ENCODE data around the gene URB2. TPM values are rescaled to one million over a fixed set of nuclear protein-coding genes. Genes with fewer than 3 reads are reported as not detected.
A peak's percentile ranks its signal among the peaks of the same experiment; 100 is the strongest.
"Not testable (repeated sequence)": the region's sequence is repeated elsewhere in the genome, so short reads cannot be mapped to it uniquely, and the experiment has no call there.

Gene URB2
- total RNA-seq, 1 experiment from 2014 or later: 11.1 TPM

- DNase-seq (ENCODE audit: low read depth): no peak
Measured at GRCh38 chr1:229614701-229615100, 11.3 kb upstream of the URB2 start.

GRCh38 chr1:229617351-229618100 lies 8.5 kb upstream of the URB2 start:
- DNase-seq (ENCODE audit: low read depth): no peak

GRCh38 chr1:229619002-229619401 lies 7.0 kb upstream of the URB2 start:
- DNase-seq (ENCODE audit: low read depth): no peak

DNA sequence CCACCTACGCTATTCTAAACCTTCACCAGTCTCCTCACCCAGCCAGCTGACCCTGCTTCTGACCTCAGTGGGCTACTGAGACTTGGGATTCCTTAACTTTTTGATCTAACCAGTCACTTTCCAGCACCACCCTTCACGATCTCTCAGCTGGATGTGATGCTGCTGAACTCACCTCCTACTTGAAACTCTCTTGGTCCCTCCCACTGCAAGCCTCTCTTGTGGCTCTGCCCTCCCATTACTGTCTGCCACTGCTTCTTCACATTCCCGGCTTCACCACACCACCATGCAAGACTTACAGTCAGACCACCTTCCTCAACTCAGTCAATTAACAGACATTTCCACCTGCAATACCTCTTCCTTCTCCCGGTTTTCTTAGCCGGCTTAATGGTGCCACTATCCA lies 6.4 kb upstream of the URB2 start:
- DNase-seq (ENCODE audit: low read depth): no peak

DNA sequence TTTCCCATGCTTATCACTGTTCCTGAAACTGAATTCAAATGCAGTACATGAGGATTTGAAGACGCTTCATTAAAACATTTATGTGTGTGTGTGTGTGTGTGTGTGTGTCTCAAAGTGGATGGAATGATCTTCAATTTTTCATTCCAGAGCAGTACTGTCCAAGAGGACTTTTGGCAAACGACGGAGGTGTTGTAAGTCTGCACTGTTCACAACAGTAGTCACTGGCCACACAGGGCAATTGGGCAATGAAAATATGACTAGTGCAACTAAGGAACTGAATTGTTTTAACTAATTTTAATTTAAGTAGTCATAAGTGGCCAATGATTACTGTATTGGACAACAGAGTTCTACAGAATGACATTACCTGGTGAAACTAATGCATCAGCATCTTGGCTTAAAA lies 5.2 kb upstream of the URB2 start:
- no peak for DNase-seq (ENCODE audit: low read depth)

DNA sequence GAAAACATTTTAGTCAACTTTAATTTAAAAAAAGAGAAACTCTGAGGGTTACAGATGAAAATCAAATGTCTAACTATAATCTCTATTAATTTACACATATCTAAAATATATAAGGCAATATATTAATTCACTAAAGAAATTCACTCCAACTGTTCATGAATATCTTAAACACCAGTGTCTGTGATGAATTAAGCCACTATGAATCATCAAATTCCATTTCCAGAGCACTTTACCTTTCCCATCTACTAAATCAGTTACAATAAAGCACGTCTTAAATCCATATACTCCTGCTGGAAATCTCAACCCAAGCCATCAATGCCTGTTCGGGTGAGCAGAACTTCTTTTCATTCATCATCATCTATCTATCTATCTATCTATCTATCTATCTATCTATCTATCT lies 4.4 kb upstream of the URB2 start:
- DNase-seq (ENCODE audit: low read depth): no peak

- DNase-seq (ENCODE audit: low read depth): not testable (repeated sequence)
Measured at GRCh38 chr1:229622641-229623120, 3.4 kb upstream of the URB2 start.

- DNase-seq (ENCODE audit: low read depth): no peak
Measured at GRCh38 chr1:229623225-229623624, 2.8 kb upstream of the URB2 start.

- DNase-seq (ENCODE audit: low read depth): no peak
Measured at GRCh38 chr1:229623838-229624237, 2.2 kb upstream of the URB2 start.

DNA sequence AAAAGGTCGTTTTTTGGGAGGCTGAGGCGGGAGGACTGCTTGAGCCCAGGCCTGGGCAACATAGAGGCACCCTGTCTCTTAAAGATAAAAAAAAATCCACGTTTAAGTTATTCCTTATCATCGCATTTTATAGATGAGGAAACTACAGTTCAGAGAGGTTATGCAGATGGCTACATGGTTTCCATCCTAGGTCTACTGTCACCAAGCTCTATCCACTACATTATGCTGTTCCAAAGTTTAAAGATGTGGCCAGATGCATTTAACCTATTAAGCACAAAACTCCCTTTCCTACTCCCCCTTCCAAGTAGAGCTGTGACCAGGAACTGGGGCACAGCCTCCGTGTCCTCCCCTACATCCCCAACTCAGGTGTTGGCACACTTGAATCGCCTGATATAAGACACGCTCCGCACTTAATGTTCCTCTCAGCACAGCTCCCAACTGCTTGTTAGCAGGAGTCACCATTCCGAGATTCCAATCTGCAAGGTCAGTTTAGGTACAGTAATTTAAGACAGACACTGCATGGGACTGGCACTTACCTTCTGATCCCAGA lies 1.5 kb upstream of the URB2 start:
- no peak for DNase-seq (ENCODE audit: low read depth)

- peak; percentile 56 for DNase-seq (ENCODE audit: low read depth)
Measured at GRCh38 chr1:229625071-229625914, 754 bp upstream of the URB2 start.

GRCh38 chr1:229627003-229627402 lies 956 bp downstream of the URB2 start:
- no peak for DNase-seq (ENCODE audit: low read depth)

DNA sequence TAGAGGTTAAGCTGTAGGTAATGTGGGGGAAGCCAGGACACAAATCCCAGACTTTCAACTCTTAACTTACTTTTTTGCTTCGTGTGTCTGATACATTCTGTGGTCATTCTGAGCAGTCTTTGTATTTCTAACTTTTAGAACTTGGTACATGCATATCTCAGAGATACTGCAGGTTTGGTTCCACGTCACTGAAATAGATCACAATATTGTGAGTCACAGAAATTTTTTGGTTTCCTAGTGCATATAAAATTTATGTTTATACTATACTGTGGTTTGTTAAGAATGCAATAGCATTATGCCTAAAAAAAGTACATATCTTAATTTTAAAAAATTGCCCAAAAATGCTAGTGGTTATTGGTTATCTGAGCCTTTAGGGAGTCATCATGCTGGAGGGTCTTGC lies 3.2 kb downstream of the URB2 start:
- DNase-seq (ENCODE audit: low read depth): peak; percentile 42

DNA sequence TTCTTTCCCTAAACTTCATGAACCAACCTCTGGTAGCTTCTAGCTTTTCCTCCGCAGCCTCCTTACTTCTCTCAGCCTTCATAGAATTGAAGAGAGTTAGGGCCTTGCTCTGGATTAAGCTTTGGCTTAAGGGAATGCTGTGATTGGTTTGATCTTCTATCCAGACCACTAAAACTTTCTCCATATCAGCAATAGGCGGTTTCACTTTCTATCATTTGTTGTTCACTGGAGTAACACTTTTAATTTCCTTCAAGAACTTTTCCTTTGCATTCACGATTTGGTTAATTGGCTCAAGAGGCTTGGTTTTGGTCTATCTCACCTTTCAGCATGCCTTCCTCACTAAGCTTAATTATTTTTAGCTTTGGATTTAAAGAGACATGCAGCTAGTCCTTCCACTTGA lies 5.1 kb downstream of the URB2 start:
- DNase-seq (ENCODE audit: low read depth): no peak

- DNase-seq (ENCODE audit: low read depth): no peak
Measured at GRCh38 chr1:229631966-229632365, 5.9 kb downstream of the URB2 start.

DNA sequence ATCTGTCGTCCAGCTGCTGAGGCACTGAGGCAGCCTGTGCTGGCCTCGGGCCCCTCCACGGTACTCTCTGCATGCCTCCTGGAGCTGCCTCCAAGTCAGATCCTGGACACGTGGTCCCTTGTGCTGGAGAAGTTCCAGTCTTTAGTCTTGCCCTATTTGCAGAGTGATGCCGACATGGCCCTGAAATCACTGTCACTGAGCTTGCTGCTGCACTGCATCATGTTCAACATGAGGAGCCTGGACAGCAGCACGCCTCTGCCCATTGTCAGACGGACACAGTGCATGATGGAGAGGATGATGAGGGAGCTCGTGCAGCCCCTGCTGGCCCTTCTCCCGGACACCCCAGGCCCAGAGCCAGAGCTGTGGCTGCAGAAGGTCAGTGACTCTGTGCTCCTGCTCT lies 10.0 kb downstream of the URB2 start:
- no peak for DNase-seq (ENCODE audit: low read depth)

DNA sequence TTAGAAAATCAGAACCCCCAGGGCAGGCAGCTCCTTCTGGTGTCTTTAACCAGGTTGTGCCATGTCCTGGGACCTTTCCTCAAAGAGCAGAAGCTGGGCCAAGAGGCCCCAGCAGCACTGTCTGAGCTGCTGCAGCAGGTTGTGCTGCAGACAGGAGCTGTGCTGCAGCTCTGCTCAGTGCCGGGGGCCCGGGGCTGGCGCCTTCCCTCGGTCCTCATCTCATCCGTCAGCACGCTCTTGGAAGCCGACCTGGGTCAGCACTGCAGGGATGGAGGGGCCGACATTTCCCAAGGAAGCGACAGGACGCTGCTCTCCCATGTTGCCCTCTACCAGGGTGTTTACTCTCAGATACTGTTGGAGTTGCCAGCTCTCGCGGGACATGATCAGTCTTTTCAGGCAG lies 11.7 kb downstream of the URB2 start:
- no peak for DNase-seq (ENCODE audit: low read depth)

DNA sequence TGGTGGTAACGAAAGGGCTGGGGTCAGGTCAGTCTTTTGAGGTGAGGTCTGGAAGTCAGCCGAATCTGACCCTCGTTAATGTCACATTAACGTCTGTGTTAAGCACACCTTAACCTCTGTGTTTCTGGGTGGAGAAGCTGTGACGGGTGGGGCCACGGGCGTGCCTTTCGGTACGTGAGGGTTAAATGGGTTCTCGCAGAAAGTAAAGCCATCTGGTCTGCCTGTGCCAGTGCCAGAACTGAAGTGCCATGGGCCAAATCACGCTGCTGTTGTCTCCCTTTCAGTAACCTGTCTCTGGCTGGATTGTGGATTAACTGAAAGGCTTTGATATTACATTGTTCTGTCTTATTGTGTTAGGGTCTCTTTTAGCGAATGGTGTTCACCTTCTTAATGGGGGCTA lies 14.4 kb downstream of the URB2 start:
- no peak for DNase-seq (ENCODE audit: low read depth)

DNA sequence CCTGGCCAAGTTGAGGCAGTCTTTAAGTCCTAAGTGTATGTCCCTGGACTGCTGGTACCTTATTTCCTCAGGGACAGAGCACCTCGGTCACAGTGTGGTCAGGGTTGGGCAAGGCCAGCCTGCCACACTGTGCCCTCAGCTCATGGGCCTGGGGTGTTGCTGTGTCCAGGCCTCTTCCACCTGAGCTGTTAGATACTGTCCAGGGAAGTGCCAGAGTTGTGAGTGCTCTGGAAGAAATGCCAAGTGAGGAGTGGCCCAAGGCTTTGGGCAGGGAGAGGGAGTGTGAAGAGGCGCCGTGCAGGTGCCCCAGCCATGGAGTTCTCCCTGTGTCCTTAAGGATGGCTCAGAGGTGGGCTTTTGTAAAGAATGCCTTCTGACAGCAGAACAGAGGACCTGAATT lies 15.3 kb downstream of the URB2 start:
- DNase-seq (ENCODE audit: low read depth): no peak

DNA sequence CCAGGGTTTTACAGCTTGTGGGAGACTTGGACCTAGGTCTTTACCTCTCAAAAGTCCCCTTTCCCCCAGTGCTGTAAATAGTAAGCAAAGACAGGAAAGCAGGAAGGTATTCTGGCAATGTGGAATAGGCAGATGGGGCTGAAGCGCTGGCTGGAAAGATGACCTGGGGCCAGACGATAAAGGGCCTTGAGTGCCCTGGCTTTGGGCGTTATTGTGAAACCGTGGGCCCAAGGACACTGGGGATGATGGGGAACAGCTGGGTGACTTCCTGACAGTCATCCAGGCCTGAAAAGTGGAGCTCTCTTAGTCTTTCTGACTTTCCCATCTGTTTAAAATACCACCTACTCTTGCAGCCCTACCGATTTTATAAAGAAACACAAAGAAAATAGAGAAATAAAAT lies 16.3 kb downstream of the URB2 start:
- DNase-seq (ENCODE audit: low read depth): no peak

DNA sequence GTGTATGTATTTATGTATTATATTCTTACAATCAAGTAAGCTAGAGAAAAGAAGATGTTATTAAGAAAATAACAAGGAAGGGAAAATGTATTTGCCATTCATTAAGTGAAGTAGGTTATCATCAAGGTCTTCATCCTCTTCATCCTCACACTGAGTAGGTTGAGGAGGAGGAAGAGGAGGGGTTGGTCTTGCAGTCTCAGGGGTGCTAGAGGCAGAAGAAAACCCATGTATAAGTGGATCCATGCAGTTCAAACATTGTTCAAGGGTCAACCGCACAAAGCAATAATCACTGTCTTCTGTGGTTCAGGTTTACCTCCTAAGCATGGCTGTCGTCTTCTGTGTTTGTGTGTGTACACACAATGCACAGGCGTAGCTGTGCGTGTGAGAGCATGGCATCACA lies 16.9 kb downstream of the URB2 start:
- DNase-seq (ENCODE audit: low read depth): no peak

- DNase-seq (ENCODE audit: low read depth): peak; percentile 18
Measured at GRCh38 chr1:229643996-229644745, 18.1 kb downstream of the URB2 start.

Measured in M059J (cell line).